ENCODE data around the gene AKNAD1.

AKNAD1 gene

DNA sequence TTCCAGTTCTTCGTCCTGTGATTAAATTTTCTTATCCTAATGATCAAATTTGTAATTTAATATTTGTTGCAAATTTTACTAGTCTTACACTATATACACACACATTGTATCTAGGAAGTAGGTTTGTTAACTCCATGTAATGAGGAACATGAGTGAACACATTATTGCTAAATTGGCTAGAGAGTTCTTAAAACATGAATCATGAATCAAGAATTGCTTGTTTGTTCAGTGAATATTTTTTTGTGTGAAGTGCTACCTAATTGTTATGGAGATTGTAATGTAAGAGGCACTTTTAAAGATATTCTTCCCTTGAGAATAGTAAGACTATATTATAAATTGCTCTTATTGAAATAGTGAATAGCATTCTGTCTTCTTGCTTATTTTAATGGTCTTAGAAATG lies 24.5 kb upstream of the AKNAD1 start:
- ChIA-PET POLR2A (no interaction called here), CTCF (no interaction called here)
- DNase-seq (ENCODE audit: extremely low spot score): no peak
- TF ChIP-seq, protein P1, sequence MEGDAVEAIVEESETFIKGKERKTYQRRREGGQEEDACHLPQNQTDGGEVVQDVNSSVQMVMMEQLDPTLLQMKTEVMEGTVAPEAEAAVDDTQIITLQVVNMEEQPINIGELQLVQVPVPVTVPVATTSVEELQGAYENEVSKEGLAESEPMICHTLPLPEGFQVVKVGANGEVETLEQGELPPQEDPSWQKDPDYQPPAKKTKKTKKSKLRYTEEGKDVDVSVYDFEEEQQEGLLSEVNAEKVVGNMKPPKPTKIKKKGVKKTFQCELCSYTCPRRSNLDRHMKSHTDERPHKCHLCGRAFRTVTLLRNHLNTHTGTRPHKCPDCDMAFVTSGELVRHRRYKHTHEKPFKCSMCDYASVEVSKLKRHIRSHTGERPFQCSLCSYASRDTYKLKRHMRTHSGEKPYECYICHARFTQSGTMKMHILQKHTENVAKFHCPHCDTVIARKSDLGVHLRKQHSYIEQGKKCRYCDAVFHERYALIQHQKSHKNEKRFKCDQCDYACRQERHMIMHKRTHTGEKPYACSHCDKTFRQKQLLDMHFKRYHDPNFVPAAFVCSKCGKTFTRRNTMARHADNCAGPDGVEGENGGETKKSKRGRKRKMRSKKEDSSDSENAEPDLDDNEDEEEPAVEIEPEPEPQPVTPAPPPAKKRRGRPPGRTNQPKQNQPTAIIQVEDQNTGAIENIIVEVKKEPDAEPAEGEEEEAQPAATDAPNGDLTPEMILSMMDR (IDR thresholded peaks at IDR 0.05; ENCODE audit: control extremely low read depth, extremely low read depth, low read depth, missing control alignments): no peak

- CTCF ChIA-PET: interaction anchor here (0.9 kb wide), 1 partner anchor 16 kb away, joined by 4 read pairs; no protein-coding TSS in a partner anchor
Measured at GRCh38 chr1:108880850-108881249, 24.0 kb upstream of the AKNAD1 start.

GRCh38 chr1:108878678-108879077 lies 21.8 kb upstream of the AKNAD1 start:
- ChIA-PET CTCF (interaction anchor here (1.3 kb wide), 1 partner anchor 21 kb away, joined by 3 read pairs; no protein-coding TSS in a partner anchor), POLR2A (no interaction called here)
- DNase-seq (ENCODE audit: extremely low spot score): no peak
- TF ChIP-seq, protein P1 (IDR thresholded peaks at IDR 0.05; ENCODE audit: control extremely low read depth, extremely low read depth, low read depth, missing control alignments): no peak

More at GRCh38 chr1:108880850-108881249, 24.0 kb upstream of the AKNAD1 start:
- POLR2A ChIA-PET: no interaction called here
- TF ChIP-seq, protein P1 (IDR thresholded peaks at IDR 0.05; ENCODE audit: control extremely low read depth, extremely low read depth, low read depth, missing control alignments): no peak
- no peak for DNase-seq (ENCODE audit: extremely low spot score)

DNA sequence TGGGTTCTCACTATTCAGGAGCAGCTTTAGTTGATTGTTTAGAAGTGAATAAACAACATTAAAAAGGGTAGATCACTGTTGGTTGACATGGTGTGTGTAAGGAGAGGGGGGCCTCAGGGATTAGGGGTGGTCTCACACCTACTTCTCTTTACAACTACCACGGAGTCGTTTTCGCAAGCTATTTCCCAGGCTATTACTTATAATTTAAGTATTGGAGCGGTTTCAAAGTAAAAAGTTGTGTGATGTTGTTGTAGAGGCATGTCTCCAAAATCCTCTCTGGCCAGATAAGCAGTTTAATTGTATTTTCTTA lies 21.2 kb upstream of the AKNAD1 start:
- ChIA-PET POLR2A (no interaction called here), CTCF (interaction anchor here (0.7 to 1.3 kb wide), 2 partner anchors 12 to 21 kb away, joined by 3 read pairs; no protein-coding TSS in a partner anchor)
- no peak for DNase-seq (ENCODE audit: extremely low spot score)
- TF ChIP-seq, protein P1 (IDR thresholded peaks at IDR 0.05; ENCODE audit: control extremely low read depth, extremely low read depth, low read depth, missing control alignments): no peak

DNA sequence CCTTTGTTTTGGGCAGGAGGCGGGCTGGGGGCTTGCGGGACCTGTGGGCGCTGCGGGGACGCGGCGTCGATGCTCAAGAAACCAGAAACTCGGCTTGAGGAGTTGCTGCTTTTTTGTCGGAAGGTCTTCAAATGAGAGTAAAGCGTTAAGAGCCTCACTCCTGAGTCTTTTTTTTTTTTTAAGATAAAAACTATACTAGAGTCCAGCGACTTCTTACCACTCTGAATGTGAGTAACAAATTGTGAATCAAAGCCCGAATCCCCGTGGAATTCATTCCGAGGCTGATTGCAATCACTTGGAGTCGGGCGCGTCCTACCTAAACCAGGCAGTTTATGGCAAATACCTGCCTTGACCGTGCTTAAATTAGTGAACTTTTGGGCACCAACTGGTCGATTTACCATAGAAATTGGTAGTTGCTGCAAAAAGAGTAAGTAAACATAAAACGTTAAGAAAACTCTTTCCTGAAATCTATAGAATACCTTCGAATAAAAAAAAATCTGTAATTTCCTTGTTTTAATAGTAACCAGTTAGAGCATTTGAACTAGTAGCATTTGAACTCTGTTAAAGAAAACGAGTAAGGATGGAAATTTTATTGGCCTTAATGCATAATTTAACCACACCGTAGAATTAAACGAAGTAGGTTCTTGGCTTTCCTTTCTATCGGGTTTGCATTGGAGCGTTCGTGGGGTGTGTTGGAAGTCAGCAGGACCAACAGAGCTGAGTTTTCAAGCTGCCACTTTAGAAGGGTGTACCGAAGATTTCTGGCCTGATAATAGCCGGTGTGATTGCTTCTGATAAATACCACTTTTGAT lies 20.7 kb upstream of the AKNAD1 start:
- TF ChIP-seq, protein P1 (IDR thresholded peaks at IDR 0.05; ENCODE audit: control extremely low read depth, extremely low read depth, low read depth, missing control alignments): no peak
- DNase-seq (ENCODE audit: extremely low spot score): no peak
- CTCF ChIA-PET: interaction anchor here (0.7 to 1.3 kb wide), 2 partner anchors 12 to 22 kb away, joined by 3 read pairs; no protein-coding TSS in a partner anchor
- POLR2A ChIA-PET: no interaction called here

GRCh38 chr1:108871050-108871724 lies 14.3 kb upstream of the AKNAD1 start:
- DNase-seq (ENCODE audit: extremely low spot score): no peak
- POLR2A ChIA-PET: no interaction called here
- CTCF ChIA-PET: interaction anchor here (1.5 kb wide), 1 partner anchor 8 kb away, joined by 4 read pairs; no protein-coding TSS in a partner anchor
- TF ChIP-seq, protein P1 (IDR thresholded peaks at IDR 0.05; ENCODE audit: control extremely low read depth, extremely low read depth, low read depth, missing control alignments): no peak
